Activated B cell treated with CpG ODN at 0.5 μM for 24 hours (primary cell): ENCODE measurements around the gene CATSPER3. TPM values are rescaled to one million over a fixed set of nuclear protein-coding genes. Genes with fewer than 3 reads are reported as not detected.

Source experiments
- ATAC-seq: fragments of 200-7000 bp; cut with Tn5 transposase; one replicate; pipeline ENCODE4 v1.10.0; 2021; ENCODE audit warnings: low read depth, mild to moderate bottlenecking, moderate library complexity
- CTCF ChIA-PET: fragments of 350-600 bp; sonication (Branson Sonifier 250); formaldehyde crosslinking; loops from one replicate; lab custom pipeline; 2021; ENCODE audit warnings: antibody characterized with exemption; lab: Charles Lee
- POLR2A ChIA-PET: fragments of 350-600 bp; sonication (Branson Sonifier 250); formaldehyde crosslinking; loops from one replicate; lab custom pipeline; 2021; ENCODE audit warnings: antibody characterized with exemption; lab: Charles Lee
- DNase-seq: peaks from one replicate; pipeline ENCODE4 v3.0.0; 2022
- H3K27ac Mint-ChIP-seq: one replicate; pipeline ENCODE4 v1.8.0; 2020; ENCODE audit warnings: mixed read lengths
- H3K27me3 Mint-ChIP-seq: one replicate; pipeline ENCODE4 v1.8.0; 2021; ENCODE audit warnings: mixed read lengths
- H3K36me3 Mint-ChIP-seq: one replicate; pipeline ENCODE4 v1.8.0; 2021; ENCODE audit warnings: low read depth, mixed read lengths
- H3K4me1 Mint-ChIP-seq: one replicate; pipeline ENCODE4 v1.8.0; 2021; ENCODE audit warnings: mixed read lengths
- H3K4me3 Mint-ChIP-seq: one replicate; pipeline ENCODE4 v1.8.0; 2020; ENCODE audit warnings: mild to moderate bottlenecking, mixed read lengths
- H3K9me3 Mint-ChIP-seq: one replicate; pipeline ENCODE4 v1.8.0; 2020; ENCODE audit warnings: mixed read lengths
- intact Hi-C: fragments of 100-400 bp; cut with micrococcal nuclease; formaldehyde crosslinking; loops from one replicate; pipeline ENCODE4 v1.15.1; 2024
- total RNA-seq: library from RNA; stranded (reverse); gene quantifications from 2 replicates; pipeline ENCODE4 v1.2.3, GENCODE V29; 2022
- TF ChIP-seq, protein P1 (sequence below): fragments of 200-600 bp; IDR thresholded peaks from one replicate; pipeline ENCODE4 v1.8.0; 2022; ENCODE audit warnings: antibody characterized with exemption, mild to moderate bottlenecking

The CATSPER3 gene
- total RNA-seq, 1 donor from 2014 or later, result 0.95 TPM

DNA sequence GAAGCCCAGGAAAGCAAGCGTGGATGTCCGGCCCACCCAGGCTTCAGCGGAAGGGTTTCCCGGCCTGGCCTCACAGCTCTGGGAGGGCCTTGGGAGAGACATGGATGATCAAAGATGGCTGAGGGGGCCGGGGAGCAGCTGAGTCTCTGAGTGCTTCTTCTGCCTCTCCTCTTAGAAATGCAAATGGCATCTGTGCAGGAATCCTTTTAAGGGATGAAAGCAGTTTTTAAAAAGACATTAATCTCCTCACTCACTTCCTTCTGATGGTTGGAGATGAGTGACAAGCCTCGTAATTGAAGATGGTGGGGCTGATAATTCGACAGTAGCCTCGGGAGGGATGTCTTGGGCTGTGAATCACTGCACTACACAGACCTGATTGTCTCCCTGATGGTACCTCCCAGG lies 90.6 kb downstream of the CATSPER3 start:
- ATAC-seq, result no peak
- DNase-seq, result no peak
- POLR2A ChIA-PET, result no interaction called here
- Mint-ChIP-seq H3K27ac (no peak overlapping the region), H3K4me1 (peaks cover 13% of the 10 kb centered on the region), H3K9me3 (no peaks in the 10 kb centered on the region), H3K36me3 (no peaks in the 10 kb centered on the region), H3K27me3 (peaks cover 18% of the 10 kb centered on the region), H3K4me3 (no peak overlapping the region)
- intact Hi-C loops, result loop anchor here (10.0 kb wide), 2 partner anchors 304 to 336 kb away; partner anchors contain the start of genes DDX46 and MACROH2A1
- TF ChIP-seq, protein P1, sequence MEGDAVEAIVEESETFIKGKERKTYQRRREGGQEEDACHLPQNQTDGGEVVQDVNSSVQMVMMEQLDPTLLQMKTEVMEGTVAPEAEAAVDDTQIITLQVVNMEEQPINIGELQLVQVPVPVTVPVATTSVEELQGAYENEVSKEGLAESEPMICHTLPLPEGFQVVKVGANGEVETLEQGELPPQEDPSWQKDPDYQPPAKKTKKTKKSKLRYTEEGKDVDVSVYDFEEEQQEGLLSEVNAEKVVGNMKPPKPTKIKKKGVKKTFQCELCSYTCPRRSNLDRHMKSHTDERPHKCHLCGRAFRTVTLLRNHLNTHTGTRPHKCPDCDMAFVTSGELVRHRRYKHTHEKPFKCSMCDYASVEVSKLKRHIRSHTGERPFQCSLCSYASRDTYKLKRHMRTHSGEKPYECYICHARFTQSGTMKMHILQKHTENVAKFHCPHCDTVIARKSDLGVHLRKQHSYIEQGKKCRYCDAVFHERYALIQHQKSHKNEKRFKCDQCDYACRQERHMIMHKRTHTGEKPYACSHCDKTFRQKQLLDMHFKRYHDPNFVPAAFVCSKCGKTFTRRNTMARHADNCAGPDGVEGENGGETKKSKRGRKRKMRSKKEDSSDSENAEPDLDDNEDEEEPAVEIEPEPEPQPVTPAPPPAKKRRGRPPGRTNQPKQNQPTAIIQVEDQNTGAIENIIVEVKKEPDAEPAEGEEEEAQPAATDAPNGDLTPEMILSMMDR, result no peak
- CTCF ChIA-PET, result no interaction called here

DNA sequence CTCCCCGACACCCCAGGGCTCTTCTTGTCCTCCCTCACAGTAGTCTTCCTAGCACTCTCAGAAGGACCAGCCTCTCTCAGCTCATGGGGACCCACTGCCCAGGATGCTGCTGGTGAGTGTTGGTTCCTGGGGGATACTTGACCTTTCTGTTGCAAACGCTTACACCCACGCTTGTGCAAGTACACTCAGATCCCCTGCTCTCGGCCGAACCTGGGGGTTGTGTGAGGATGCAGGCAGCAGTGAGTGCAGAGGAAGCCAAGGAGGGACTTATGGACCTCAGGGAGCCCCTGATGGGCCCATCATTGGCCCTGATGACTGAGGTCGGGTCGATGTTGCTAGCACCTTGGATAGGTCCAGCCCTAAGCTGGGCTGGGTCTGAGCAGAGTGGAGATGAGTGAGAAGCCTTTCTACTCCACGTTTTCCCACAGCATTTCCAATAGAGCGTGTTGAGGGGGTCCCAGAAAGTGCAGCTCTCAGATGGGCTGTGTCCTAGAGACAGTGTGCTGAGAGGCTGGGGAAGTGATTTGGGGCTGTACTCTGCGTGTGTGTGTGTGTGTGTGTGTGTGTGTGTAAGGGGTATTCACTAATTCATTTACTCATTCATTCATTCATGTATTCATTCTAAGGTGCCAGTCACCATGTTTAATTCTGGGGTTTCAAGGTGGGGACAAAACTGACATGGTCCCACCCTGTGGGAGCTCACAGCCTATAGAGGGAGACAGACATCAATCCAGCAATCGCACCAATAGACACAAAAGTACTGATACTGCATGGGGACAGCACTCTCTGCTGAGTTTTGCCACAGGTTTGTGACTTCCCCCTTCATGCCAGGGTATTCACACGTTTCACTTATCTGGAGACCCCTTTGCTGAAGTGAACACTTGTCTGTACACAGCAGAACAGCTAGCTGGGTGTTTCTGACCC lies 91.6 kb downstream of the CATSPER3 start:
- ATAC-seq (no peak), DNase-seq (no peak)
- no peak overlapping the region for H3K27ac Mint-ChIP-seq
- H3K36me3 Mint-ChIP-seq, result no peaks in the 10 kb centered on the region
- H3K4me1 Mint-ChIP-seq, result peaks cover 3% of the 10 kb centered on the region
- H3K27me3 Mint-ChIP-seq, result peaks cover 24% of the 10 kb centered on the region
- intact Hi-C loops, result loop anchor here (10.0 kb wide), 2 partner anchors 304 to 336 kb away; partner anchors contain the start of genes DDX46 and MACROH2A1
- POLR2A ChIA-PET, result no interaction called here
- H3K4me3 Mint-ChIP-seq, result no peak overlapping the region
- CTCF ChIA-PET, result no interaction called here
- no peaks in the 10 kb centered on the region for H3K9me3 Mint-ChIP-seq
- TF ChIP-seq, protein P1, result no peak

DNA sequence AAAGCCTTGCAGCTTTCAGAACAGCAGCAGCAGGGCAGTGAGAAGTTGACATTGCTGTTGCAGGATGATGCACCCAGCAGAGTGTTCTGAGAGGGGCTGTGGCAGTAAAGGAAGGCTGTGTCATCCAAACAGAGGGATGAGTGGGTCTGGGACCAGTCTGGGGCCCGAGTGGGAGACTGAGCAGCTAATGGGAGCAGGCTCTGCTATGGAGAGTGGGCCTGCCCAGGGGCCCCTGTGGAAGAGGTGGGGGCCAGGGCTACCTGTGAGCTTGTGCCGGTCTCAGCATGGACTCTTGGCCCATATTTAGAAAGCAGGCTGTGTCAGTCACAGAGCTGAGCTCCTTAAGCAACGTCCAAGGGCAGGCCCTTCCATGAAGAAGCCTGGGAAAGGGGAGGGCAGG lies 92.3 kb downstream of the CATSPER3 start:
- TF ChIP-seq, protein P1, result no peak

DNA sequence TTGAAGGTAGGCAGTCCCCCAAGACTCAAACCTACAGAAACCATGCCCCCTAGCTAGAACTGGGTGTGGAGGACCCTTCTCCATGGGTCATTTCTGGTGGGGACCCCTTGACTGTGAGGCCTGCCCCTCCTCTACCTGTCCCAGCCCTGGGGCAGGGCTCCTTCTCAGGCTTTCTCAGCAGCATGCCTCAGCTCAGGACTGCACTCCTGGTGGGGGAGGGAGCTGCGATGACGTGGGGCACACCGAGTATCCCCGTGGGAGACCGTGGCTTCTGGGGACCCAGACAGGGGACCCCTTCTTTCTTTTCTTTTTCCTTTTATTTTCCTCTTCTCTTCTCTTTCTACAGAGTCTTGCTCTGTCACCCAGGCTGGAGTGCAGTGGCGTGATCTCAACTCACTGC lies 93.3 kb downstream of the CATSPER3 start:
- no peaks in the 10 kb centered on the region for H3K36me3 Mint-ChIP-seq
- no peak for ATAC-seq
- ChIA-PET POLR2A (no interaction called here), CTCF (no interaction called here)
- intact Hi-C loops, result no loop called here
- H3K27ac Mint-ChIP-seq, result no peak overlapping the region
- DNase-seq, result no peak
- TF ChIP-seq, protein P1, result no peak
- no peak overlapping the region for H3K4me3 Mint-ChIP-seq
- H3K4me1 Mint-ChIP-seq, result no peaks in the 10 kb centered on the region
- H3K27me3 Mint-ChIP-seq, result peaks cover 31% of the 10 kb centered on the region
- H3K9me3 Mint-ChIP-seq, result no peaks in the 10 kb centered on the region

More for the DNA sequence above, 92.3 kb downstream of the CATSPER3 start:
- Mint-ChIP-seq H3K9me3 (no peaks in the 10 kb centered on the region), H3K4me1 (no peaks in the 10 kb centered on the region), H3K36me3 (no peaks in the 10 kb centered on the region), H3K27ac (no peak overlapping the region), H3K4me3 (no peak overlapping the region), H3K27me3 (peaks cover 30% of the 10 kb centered on the region)
- intact Hi-C loops, result no loop called here
- DNase-seq (no peak), ATAC-seq (no peak)
- ChIA-PET POLR2A (no interaction called here), CTCF (no interaction called here)

Other genes starting within 250 kb of the CATSPER3 start
- gene CAMLG, start 229.4 kb upstream of the CATSPER3 start, total RNA-seq, result 22.2 and 23.9 TPM in 2 replicates
- 68.8 and 74.1 TPM in 2 replicates for gene DDX46, start 209.1 kb upstream of the CATSPER3 start, total RNA-seq
- 32.0 and 36.1 TPM in 2 replicates for gene C5orf24, start 121.9 kb upstream of the CATSPER3 start, total RNA-seq
- 26.6 and 30.7 TPM in 2 replicates for gene TXNDC15, start 93.5 kb upstream of the CATSPER3 start, total RNA-seq
- gene PCBD2, start 62.8 kb upstream of the CATSPER3 start, total RNA-seq, result 8.4 and 11.5 TPM in 2 replicates
- gene PITX1, start 66.3 kb downstream of the CATSPER3 start, total RNA-seq, result not detected in 2 replicates